ENCODE measurements around the gene C5orf52.
"Not testable (repeated sequence)": the region's sequence is repeated elsewhere in the genome, so short reads cannot be mapped to it uniquely, and the experiment has no call there.

The C5orf52 gene

GRCh38 chr5:157727858-157728257 is 56.5 kb downstream of the C5orf52 start:
- not testable (repeated sequence) for DNase-seq

All from cortex of kidney (tissue), 1 donor.